Lower lobe of right lung (tissue), 2 donors: ENCODE measurements around the gene IREB2. TPM values are rescaled to one million over a fixed set of nuclear protein-coding genes. Genes with fewer than 3 reads are reported as not detected.

Experiments
- ATAC-seq, 2 donors: fragments of 200-7000 bp; cut with Tn5 transposase; one replicate each; pipeline ENCODE4 v1.9.1; 2020 to 2022; ENCODE audit warnings: mild to moderate bottlenecking in 2 of 2, moderate library complexity in 2 of 2
- DNase-seq: peaks from one replicate; pipeline ENCODE4 v3.0.0-alpha.2; 2020
- H3K27ac ChIP-seq: fragments of 200-600 bp; one replicate; pipeline ENCODE4 v1.8.0; 2022
- H3K27me3 ChIP-seq: fragments of 200-600 bp; one replicate; pipeline ENCODE4 v1.8.0; 2022; ENCODE audit warnings: low read depth
- H3K36me3 ChIP-seq: fragments of 200-600 bp; one replicate; pipeline ENCODE4 v1.8.0; 2022; ENCODE audit warnings: mild to moderate bottlenecking
- H3K4me1 ChIP-seq: fragments of 200-600 bp; one replicate; pipeline ENCODE4 v1.8.0; 2022
- H3K4me3 ChIP-seq: fragments of 200-600 bp; one replicate; pipeline ENCODE4 v1.8.0; 2022; ENCODE audit warnings: mild to moderate bottlenecking
- H3K9me3 ChIP-seq: fragments of 200-600 bp; one replicate; pipeline ENCODE4 v1.8.0; 2022
- CTCF ChIP-seq: fragments of 200-600 bp; IDR thresholded peaks from one replicate; pipeline ENCODE4 v1.8.0; 2022; ENCODE audit warnings: antibody characterized with exemption, mild to moderate bottlenecking
- intact Hi-C: fragments of 100-400 bp; cut with DNase I; formaldehyde crosslinking; loops from one replicate; pipeline ENCODE4 v1.11.0; 2022
- total RNA-seq: library from RNA; stranded (reverse); fragmentation: NEBNext Ultra II Directional; extraction: Animal tissue kit (Norgen Biotek cat#: 25700); gene quantifications from one replicate; pipeline ENCODE4 v1.2.1, GENCODE V29; 2021
- donor health status: DM: no; HTN: yes; CAD: no; lungs with severe emphysema.

The IREB2 gene
- total RNA-seq, 1 donor from 2014 or later = 56.4 TPM

GRCh38 chr15:78444255-78444654 lies 6.2 kb downstream of the IREB2 start:
- no peak for ATAC-seq
- peaks cover 58% of the 10 kb centered on the region for H3K4me1 ChIP-seq
- H3K27me3 ChIP-seq = no peaks in the 10 kb centered on the region
- TF ChIP-seq CTCF = no peak
- H3K36me3 ChIP-seq = peaks cover 70% of the 10 kb centered on the region
- no peak for DNase-seq
- H3K9me3 ChIP-seq = no peaks in the 10 kb centered on the region
- no peak overlapping the region for H3K27ac ChIP-seq
- intact Hi-C loops = no loop called here
- no peak overlapping the region for H3K4me3 ChIP-seq

- H3K4me1 ChIP-seq = peaks cover 54% of the 10 kb centered on the region
- H3K4me3 ChIP-seq = no peak overlapping the region
- peaks cover 58% of the 10 kb centered on the region for H3K36me3 ChIP-seq
- ATAC-seq (no peak), DNase-seq (no peak)
- H3K9me3 ChIP-seq = no peaks in the 10 kb centered on the region
- TF ChIP-seq CTCF = no peak
- no peak overlapping the region for H3K27ac ChIP-seq
- no peaks in the 10 kb centered on the region for H3K27me3 ChIP-seq
- intact Hi-C loops = no loop called here
These were observed 7.9 kb downstream of the IREB2 start for GRCh38 chr15:78445875-78446274.

GRCh38 chr15:78446551-78446950 lies 8.5 kb downstream of the IREB2 start:
- DNase-seq (no peak), ATAC-seq (no peak)
- Histone ChIP-seq H3K9me3 (no peaks in the 10 kb centered on the region), H3K27me3 (no peaks in the 10 kb centered on the region), H3K4me3 (no peak overlapping the region), H3K36me3 (peaks cover 52% of the 10 kb centered on the region), H3K4me1 (peaks cover 47% of the 10 kb centered on the region), H3K27ac (no peak overlapping the region)
- TF ChIP-seq CTCF = no peak
- intact Hi-C loops = no loop called here

- Histone ChIP-seq H3K27ac (peak overlapping the region; percentile 2), H3K9me3 (no peaks in the 10 kb centered on the region), H3K4me1 (peaks cover 45% of the 10 kb centered on the region), H3K36me3 (peaks cover 31% of the 10 kb centered on the region), H3K27me3 (no peaks in the 10 kb centered on the region), H3K4me3 (no peak overlapping the region)
- DNase-seq (no peak), ATAC-seq (no peak)
- intact Hi-C loops = no loop called here
- no peak for TF ChIP-seq CTCF
These were observed 10.6 kb downstream of the IREB2 start for GRCh38 chr15:78448441-78449219.

- intact Hi-C loops = no loop called here
- Histone ChIP-seq H3K36me3 (peaks cover 23% of the 10 kb centered on the region), H3K9me3 (no peaks in the 10 kb centered on the region), H3K4me3 (no peak overlapping the region), H3K27ac (no peak overlapping the region), H3K27me3 (no peaks in the 10 kb centered on the region), H3K4me1 (peaks cover 50% of the 10 kb centered on the region)
- DNase-seq (no peak), ATAC-seq (no peak)
- no peak for TF ChIP-seq CTCF
These were observed 11.4 kb downstream of the IREB2 start for GRCh38 chr15:78449220-78449999.
